GM23338 (cell line): Measurements from ENCODE around the gene TEX29. TPM values are rescaled to one million over a fixed set of nuclear protein-coding genes. Genes with fewer than 3 reads are reported as not detected.

Experiments
- ATAC-seq: fragments of 200-7000 bp; cut with Tn5 transposase; 3 replicates; pipeline ENCODE4 v1.9.1; 2020
- DNase-seq: peaks from one replicate; pipeline ENCODE4 v3.0.0-alpha.2; 2015; ENCODE audit warnings: low spot score
- H2AFZ ChIP-seq: fragments of 200-600 bp; sonication (generic); 2 replicates; pipeline ENCODE4 v1.8.0; 2016; ENCODE audit warnings: antibody characterized with exemption, mild to moderate bottlenecking, moderate library complexity
- H3F3A ChIP-seq: fragments of 200-600 bp; sonication (generic); replicated peaks from 2 replicates; pipeline ENCODE4 v1.8.0; 2017; ENCODE audit warnings: antibody characterized with exemption, mixed run types, low read depth
- H3K27ac ChIP-seq: fragments of 200-600 bp; sonication (generic); 2 replicates; pipeline ENCODE4 v1.6.1; 2016; ENCODE audit warnings: low read depth
- H3K27me3 ChIP-seq: fragments of 200-600 bp; sonication (generic); 2 replicates; pipeline ENCODE4 v1.8.0; 2016; ENCODE audit warnings: mild to moderate bottlenecking, mixed run types, moderate library complexity; ENCODE audit not compliant: insufficient read depth
- H3K36me3 ChIP-seq: fragments of 200-600 bp; sonication (generic); 2 replicates; pipeline ENCODE4 v1.8.0; 2016; ENCODE audit warnings: mild to moderate bottlenecking; ENCODE audit not compliant: insufficient read depth
- H3K4me1 ChIP-seq: fragments of 200-600 bp; sonication (generic); 2 replicates; pipeline ENCODE4 v1.8.0; 2016; ENCODE audit warnings: mild to moderate bottlenecking, moderate library complexity; ENCODE audit not compliant: insufficient read depth
- H3K4me2 ChIP-seq: fragments of 200-600 bp; sonication (generic); 2 replicates; pipeline ENCODE4 v1.7.1; 2017; ENCODE audit warnings: mixed run types
- H3K4me3 ChIP-seq: fragments of 200-600 bp; sonication (generic); 2 replicates; pipeline ENCODE4 v1.6.1; 2016; ENCODE audit warnings: mixed run types
- H3K79me2 ChIP-seq: fragments of 200-600 bp; sonication (generic); replicated peaks from 2 replicates; pipeline ENCODE4 v1.8.0; 2017; ENCODE audit warnings: mild to moderate bottlenecking; ENCODE audit not compliant: insufficient read depth
- H3K9me2 ChIP-seq: fragments of 200-600 bp; sonication (generic); 2 replicates; pipeline ENCODE4 v1.8.0; 2017; ENCODE audit not compliant: insufficient read depth
- H4K20me1 ChIP-seq: fragments of 200-600 bp; sonication (generic); replicated peaks from 2 replicates; pipeline ENCODE4 v1.8.0; 2017; ENCODE audit warnings: mild to moderate bottlenecking; ENCODE audit not compliant: insufficient read depth
- H3K27ac Mint-ChIP-seq: 2 replicates; pipeline ENCODE4 v1.8.0; 2020; ENCODE audit warnings: inconsistent platforms, mild to moderate bottlenecking, moderate library complexity, mixed read lengths
- H3K27me3 Mint-ChIP-seq: 3 replicates; pipeline ENCODE4 v1.8.0; 2022; ENCODE audit warnings: low read depth, mild to moderate bottlenecking, moderate library complexity, mixed read lengths, inconsistent platforms; ENCODE audit not compliant: insufficient read depth, poor library complexity
- H3K36me3 Mint-ChIP-seq: 3 replicates; pipeline ENCODE4 v1.8.0; 2021; ENCODE audit warnings: low read depth, mild to moderate bottlenecking, inconsistent platforms, moderate library complexity, mixed read lengths
- H3K4me1 Mint-ChIP-seq: 3 replicates; pipeline ENCODE4 v1.8.0; 2020; ENCODE audit warnings: mild to moderate bottlenecking, inconsistent platforms, mixed read lengths
- H3K4me3 Mint-ChIP-seq: 3 replicates; pipeline ENCODE4 v1.8.0; 2021; ENCODE audit warnings: moderate library complexity, mild to moderate bottlenecking, inconsistent platforms, mixed read lengths
- H3K9me3 Mint-ChIP-seq: 3 replicates; pipeline ENCODE4 v1.8.0; 2020; ENCODE audit warnings: moderate library complexity, mild to moderate bottlenecking, inconsistent platforms, mixed read lengths
- CREB1 ChIP-seq: fragments of 250-450 bp; sonication (Bioruptor Pico); IDR thresholded peaks from 2 replicates; pipeline ENCODE4 v1.5.0; 2020; ENCODE audit warnings: low read depth, mild to moderate bottlenecking, moderate library complexity
- EZH2 ChIP-seq: fragments of 200-600 bp; sonication (generic); IDR thresholded peaks from one replicate; pipeline ENCODE4 v1.8.0; 2017; ENCODE audit warnings: antibody characterized with exemption, mild to moderate bottlenecking, low read depth; ENCODE audit not compliant: unreplicated experiment
- EZH2phosphoT487 ChIP-seq: fragments of 200-600 bp; sonication (generic); IDR thresholded peaks from one replicate; pipeline ENCODE4 v1.8.1; 2018; ENCODE audit warnings: antibody characterized with exemption; ENCODE audit not compliant: unreplicated experiment
- JUNB ChIP-seq: IDR thresholded peaks from one replicate; pipeline ENCODE4 v1.6.1; 2016; ENCODE audit warnings: antibody characterized with exemption; ENCODE audit not compliant: unreplicated experiment
- NANOG ChIP-seq: IDR thresholded peaks from 2 replicates; pipeline ENCODE4 v1.6.1; 2016; ENCODE audit warnings: antibody characterized with exemption, borderline replicate concordance
- POLR2AphosphoS5 ChIP-seq: IDR thresholded peaks from 2 replicates; pipeline ENCODE4 v1.6.1; 2016; ENCODE audit warnings: antibody characterized with exemption, low read depth
- STAT1 ChIP-seq: IDR thresholded peaks from one replicate; pipeline ENCODE4 v1.6.1; 2016; ENCODE audit warnings: antibody characterized with exemption; ENCODE audit not compliant: unreplicated experiment
- ZNF114 ChIP-seq: fragments of 250-450 bp; sonication (Bioruptor Pico); IDR thresholded peaks from 2 replicates; pipeline ENCODE4 v1.5.0; 2020; ENCODE audit warnings: mild to moderate bottlenecking, moderate library complexity
- ZNF331 ChIP-seq: fragments of 250-450 bp; sonication (Bioruptor Pico); IDR thresholded peaks from 2 replicates; pipeline ENCODE4 v1.5.0; 2020; ENCODE audit warnings: low read depth, mild to moderate bottlenecking, moderate library complexity
- polyA plus RNA-seq: library from polyadenylated mRNA; unstranded; fragments of >200 nt; fragmentation: Nextera tagmentation; extraction: Ambion mirVana; gene quantifications from 2 replicates; pipeline ENCODE4 v1.2.1, GENCODE V29; 2016
- total RNA-seq: library from RNA; depleted of rRNA; stranded (reverse); fragments of >200 nt; shearing (Covaris generic); gene quantifications from 2 replicates; pipeline ENCODE4 v1.2.3, GENCODE V29; 2014
- TF ChIP-seq, protein P1 (sequence below): IDR thresholded peaks from 2 replicates; pipeline ENCODE4 v1.6.1; 2016; ENCODE audit warnings: antibody characterized with exemption
- TF ChIP-seq, protein P2 (sequence below), 2 experiments: fragments of 200-600 bp in 1 of 2; sonication (generic) in 1 of 2; conservative IDR thresholded peaks; 2 replicates each; pipeline versions ENCODE4 v1.5.1 to v1.6.1; 2016 to 2017; ENCODE audit warnings: antibody characterized with exemption in 2 of 2, low read depth in 2 of 2, mild to moderate bottlenecking in 2 of 2, moderate library complexity in 1 of 2
- TF ChIP-seq, protein P3 (sequence below): fragments of 250-450 bp; sonication (Bioruptor Pico); IDR thresholded peaks from 2 replicates; pipeline ENCODE4 v1.5.0; 2020; ENCODE audit warnings: mild to moderate bottlenecking, moderate library complexity
- TF ChIP-seq, protein P4 (sequence below): IDR thresholded peaks from one replicate; pipeline ENCODE4 v1.6.1; 2018; ENCODE audit warnings: antibody characterized with exemption; ENCODE audit not compliant: unreplicated experiment

Gene TEX29
- total and polyA plus RNA-seq, 2 experiments from 2014 or later = 0.31 TPM; not detected in 1

DNA sequence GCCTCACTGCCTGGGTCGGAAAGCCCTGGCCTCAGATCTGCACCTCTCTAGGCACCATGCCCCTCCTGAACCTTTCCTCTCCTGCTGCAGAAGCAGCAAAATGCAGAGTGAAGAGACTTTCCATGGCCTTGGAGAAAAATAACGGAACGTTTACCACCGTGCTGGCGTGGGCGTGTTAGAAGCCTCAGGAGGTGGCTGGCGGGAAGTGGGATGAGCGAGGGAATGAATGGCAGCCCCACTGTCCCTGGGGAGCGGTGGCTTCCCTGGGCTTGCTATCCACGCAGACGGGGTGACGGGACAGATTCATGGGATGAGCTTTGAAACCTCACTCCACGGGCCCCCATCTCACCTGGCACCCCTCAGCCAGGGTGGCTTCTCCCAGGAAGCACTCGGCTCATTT lies 4.3 kb downstream of the TEX29 start:
- Histone ChIP-seq H3K27ac (no peak overlapping the region), H3K4me3 (no peak overlapping the region), H3K4me1 (no peaks in the 10 kb centered on the region), H3K79me2 (no peaks in the 10 kb centered on the region), H3K27me3 (no peaks in the 10 kb centered on the region), H4K20me1 (no peaks in the 10 kb centered on the region), H2AFZ (no peak overlapping the region), H3K9me2 (no peaks in the 10 kb centered on the region), H3K36me3 (no peaks in the 10 kb centered on the region), H3K4me2 (no peak overlapping the region), H3F3A (no peaks in the 10 kb centered on the region)
- Mint-ChIP-seq H3K4me1 (peaks cover 5% of the 10 kb centered on the region; the same call in 1 of the 3 replicates), H3K27me3 (peaks cover 9% of the 10 kb centered on the region), H3K4me3 (no peak overlapping the region), H3K9me3 (no peaks in the 10 kb centered on the region), H3K36me3 (no peaks in the 10 kb centered on the region; the same call in 2 of the 3 replicates), H3K27ac (no peak overlapping the region)
- ATAC-seq (no peak), DNase-seq (no peak)
- TF ChIP-seq NANOG (no peak), STAT1 (no peak), ZNF331 (CRISPR knock-in tag) (no peak), EZH2phosphoT487 (no peak), CREB1 (CRISPR knock-in tag) (no peak), POLR2AphosphoS5 (no peak), ZNF114 (CRISPR knock-in tag) (no peak), JUNB (no peak), EZH2 (no peak)
- TF ChIP-seq, protein P1, sequence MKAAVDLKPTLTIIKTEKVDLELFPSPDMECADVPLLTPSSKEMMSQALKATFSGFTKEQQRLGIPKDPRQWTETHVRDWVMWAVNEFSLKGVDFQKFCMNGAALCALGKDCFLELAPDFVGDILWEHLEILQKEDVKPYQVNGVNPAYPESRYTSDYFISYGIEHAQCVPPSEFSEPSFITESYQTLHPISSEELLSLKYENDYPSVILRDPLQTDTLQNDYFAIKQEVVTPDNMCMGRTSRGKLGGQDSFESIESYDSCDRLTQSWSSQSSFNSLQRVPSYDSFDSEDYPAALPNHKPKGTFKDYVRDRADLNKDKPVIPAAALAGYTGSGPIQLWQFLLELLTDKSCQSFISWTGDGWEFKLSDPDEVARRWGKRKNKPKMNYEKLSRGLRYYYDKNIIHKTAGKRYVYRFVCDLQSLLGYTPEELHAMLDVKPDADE = no peak
- TF ChIP-seq, protein P2, sequence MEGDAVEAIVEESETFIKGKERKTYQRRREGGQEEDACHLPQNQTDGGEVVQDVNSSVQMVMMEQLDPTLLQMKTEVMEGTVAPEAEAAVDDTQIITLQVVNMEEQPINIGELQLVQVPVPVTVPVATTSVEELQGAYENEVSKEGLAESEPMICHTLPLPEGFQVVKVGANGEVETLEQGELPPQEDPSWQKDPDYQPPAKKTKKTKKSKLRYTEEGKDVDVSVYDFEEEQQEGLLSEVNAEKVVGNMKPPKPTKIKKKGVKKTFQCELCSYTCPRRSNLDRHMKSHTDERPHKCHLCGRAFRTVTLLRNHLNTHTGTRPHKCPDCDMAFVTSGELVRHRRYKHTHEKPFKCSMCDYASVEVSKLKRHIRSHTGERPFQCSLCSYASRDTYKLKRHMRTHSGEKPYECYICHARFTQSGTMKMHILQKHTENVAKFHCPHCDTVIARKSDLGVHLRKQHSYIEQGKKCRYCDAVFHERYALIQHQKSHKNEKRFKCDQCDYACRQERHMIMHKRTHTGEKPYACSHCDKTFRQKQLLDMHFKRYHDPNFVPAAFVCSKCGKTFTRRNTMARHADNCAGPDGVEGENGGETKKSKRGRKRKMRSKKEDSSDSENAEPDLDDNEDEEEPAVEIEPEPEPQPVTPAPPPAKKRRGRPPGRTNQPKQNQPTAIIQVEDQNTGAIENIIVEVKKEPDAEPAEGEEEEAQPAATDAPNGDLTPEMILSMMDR (conservative IDR thresholded peaks at IDR 0.05; ENCODE audit: low read depth in 2 of 2) = no peak
- TF ChIP-seq, protein P3, sequence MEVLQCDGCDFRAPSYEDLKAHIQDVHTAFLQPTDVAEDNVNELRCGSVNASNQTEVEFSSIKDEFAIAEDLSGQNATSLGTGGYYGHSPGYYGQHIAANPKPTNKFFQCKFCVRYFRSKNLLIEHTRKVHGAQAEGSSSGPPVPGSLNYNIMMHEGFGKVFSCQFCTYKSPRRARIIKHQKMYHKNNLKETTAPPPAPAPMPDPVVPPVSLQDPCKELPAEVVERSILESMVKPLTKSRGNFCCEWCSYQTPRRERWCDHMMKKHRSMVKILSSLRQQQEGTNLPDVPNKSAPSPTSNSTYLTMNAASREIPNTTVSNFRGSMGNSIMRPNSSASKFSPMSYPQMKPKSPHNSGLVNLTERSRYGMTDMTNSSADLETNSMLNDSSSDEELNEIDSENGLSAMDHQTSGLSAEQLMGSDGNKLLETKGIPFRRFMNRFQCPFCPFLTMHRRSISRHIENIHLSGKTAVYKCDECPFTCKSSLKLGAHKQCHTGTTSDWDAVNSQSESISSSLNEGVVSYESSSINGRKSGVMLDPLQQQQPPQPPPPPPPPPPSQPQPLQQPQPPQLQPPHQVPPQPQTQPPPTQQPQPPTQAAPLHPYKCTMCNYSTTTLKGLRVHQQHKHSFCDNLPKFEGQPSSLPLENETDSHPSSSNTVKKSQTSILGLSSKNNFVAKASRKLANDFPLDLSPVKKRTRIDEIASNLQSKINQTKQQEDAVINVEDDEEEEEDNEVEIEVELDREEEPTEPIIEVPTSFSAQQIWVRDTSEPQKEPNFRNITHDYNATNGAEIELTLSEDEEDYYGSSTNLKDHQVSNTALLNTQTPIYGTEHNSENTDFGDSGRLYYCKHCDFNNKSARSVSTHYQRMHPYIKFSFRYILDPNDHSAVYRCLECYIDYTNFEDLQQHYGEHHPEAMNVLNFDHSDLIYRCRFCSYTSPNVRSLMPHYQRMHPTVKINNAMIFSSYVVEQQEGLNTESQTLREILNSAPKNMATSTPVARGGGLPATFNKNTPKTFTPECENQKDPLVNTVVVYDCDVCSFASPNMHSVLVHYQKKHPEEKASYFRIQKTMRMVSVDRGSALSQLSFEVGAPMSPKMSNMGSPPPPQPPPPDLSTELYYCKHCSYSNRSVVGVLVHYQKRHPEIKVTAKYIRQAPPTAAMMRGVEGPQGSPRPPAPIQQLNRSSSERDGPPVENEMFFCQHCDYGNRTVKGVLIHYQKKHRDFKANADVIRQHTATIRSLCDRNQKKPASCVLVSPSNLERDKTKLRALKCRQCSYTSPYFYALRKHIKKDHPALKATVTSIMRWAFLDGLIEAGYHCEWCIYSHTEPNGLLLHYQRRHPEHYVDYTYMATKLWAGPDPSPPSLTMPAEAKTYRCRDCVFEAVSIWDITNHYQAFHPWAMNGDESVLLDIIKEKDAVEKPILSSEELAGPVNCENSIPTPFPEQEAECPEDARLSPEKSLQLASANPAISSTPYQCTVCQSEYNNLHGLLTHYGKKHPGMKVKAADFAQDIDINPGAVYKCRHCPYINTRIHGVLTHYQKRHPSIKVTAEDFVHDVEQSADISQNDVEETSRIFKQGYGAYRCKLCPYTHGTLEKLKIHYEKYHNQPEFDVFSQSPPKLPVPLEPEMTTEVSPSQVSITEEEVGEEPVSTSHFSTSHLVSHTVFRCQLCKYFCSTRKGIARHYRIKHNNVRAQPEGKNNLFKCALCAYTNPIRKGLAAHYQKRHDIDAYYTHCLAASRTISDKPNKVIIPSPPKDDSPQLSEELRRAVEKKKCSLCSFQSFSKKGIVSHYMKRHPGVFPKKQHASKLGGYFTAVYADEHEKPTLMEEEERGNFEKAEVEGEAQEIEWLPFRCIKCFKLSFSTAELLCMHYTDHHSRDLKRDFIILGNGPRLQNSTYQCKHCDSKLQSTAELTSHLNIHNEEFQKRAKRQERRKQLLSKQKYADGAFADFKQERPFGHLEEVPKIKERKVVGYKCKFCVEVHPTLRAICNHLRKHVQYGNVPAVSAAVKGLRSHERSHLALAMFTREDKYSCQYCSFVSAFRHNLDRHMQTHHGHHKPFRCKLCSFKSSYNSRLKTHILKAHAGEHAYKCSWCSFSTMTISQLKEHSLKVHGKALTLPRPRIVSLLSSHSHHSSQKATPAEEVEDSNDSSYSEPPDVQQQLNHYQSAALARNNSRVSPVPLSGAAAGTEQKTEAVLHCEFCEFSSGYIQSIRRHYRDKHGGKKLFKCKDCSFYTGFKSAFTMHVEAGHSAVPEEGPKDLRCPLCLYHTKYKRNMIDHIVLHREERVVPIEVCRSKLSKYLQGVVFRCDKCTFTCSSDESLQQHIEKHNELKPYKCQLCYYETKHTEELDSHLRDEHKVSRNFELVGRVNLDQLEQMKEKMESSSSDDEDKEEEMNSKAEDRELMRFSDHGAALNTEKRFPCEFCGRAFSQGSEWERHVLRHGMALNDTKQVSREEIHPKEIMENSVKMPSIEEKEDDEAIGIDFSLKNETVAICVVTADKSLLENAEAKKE (CRISPR knock-in tag) = no peak
- TF ChIP-seq, protein P4, sequence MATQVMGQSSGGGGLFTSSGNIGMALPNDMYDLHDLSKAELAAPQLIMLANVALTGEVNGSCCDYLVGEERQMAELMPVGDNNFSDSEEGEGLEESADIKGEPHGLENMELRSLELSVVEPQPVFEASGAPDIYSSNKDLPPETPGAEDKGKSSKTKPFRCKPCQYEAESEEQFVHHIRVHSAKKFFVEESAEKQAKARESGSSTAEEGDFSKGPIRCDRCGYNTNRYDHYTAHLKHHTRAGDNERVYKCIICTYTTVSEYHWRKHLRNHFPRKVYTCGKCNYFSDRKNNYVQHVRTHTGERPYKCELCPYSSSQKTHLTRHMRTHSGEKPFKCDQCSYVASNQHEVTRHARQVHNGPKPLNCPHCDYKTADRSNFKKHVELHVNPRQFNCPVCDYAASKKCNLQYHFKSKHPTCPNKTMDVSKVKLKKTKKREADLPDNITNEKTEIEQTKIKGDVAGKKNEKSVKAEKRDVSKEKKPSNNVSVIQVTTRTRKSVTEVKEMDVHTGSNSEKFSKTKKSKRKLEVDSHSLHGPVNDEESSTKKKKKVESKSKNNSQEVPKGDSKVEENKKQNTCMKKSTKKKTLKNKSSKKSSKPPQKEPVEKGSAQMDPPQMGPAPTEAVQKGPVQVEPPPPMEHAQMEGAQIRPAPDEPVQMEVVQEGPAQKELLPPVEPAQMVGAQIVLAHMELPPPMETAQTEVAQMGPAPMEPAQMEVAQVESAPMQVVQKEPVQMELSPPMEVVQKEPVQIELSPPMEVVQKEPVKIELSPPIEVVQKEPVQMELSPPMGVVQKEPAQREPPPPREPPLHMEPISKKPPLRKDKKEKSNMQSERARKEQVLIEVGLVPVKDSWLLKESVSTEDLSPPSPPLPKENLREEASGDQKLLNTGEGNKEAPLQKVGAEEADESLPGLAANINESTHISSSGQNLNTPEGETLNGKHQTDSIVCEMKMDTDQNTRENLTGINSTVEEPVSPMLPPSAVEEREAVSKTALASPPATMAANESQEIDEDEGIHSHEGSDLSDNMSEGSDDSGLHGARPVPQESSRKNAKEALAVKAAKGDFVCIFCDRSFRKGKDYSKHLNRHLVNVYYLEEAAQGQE = no peak
